Glutamatergic neuron (in vitro differentiated cells): ENCODE results near the gene EMP2. TPM values are rescaled to one million over a fixed set of nuclear protein-coding genes. Genes with fewer than 3 reads are reported as not detected.

ENCODE experiments used
- DNase-seq: peaks from one replicate; pipeline ENCODE4 v3.0.0; 2022
- H3K27ac Mint-ChIP-seq: one replicate; pipeline ENCODE4 v1.8.0; 2020; ENCODE audit warnings: mild to moderate bottlenecking, mixed read lengths, inconsistent platforms; ENCODE audit not compliant: unreplicated experiment
- H3K27me3 Mint-ChIP-seq: one replicate; pipeline ENCODE4 v1.8.0; 2020; ENCODE audit warnings: mild to moderate bottlenecking, moderate library complexity, mixed read lengths, inconsistent platforms; ENCODE audit not compliant: unreplicated experiment
- H3K36me3 Mint-ChIP-seq: one replicate; pipeline ENCODE4 v1.8.0; 2020; ENCODE audit warnings: mild to moderate bottlenecking, mixed read lengths, inconsistent platforms; ENCODE audit not compliant: unreplicated experiment
- H3K4me1 Mint-ChIP-seq: one replicate; pipeline ENCODE4 v1.8.0; 2020; ENCODE audit warnings: mild to moderate bottlenecking, low read depth, mixed read lengths, inconsistent platforms; ENCODE audit not compliant: unreplicated experiment
- H3K4me3 Mint-ChIP-seq: one replicate; pipeline ENCODE4 v1.8.0; 2020; ENCODE audit warnings: mild to moderate bottlenecking, mixed read lengths, inconsistent platforms; ENCODE audit not compliant: unreplicated experiment
- H3K9me3 Mint-ChIP-seq: one replicate; pipeline ENCODE4 v1.8.0; 2020; ENCODE audit warnings: mild to moderate bottlenecking, moderate library complexity, mixed read lengths, inconsistent platforms; ENCODE audit not compliant: unreplicated experiment
- CTCF ChIP-seq: fragments of 200-600 bp; sonication (generic); IDR thresholded peaks from one replicate; pipeline ENCODE4 v1.5.0; 2021; ENCODE audit not compliant: partially characterized antibody, unreplicated experiment
- long read RNA-seq: library from polyadenylated mRNA; unstranded; transcript quantifications from one replicate; pipeline ENCODE4 v2.0.0, GENCODE V29; 2020; ENCODE audit not compliant: unreplicated experiment
- total RNA-seq: library from RNA; stranded (reverse); fragmentation: NEBNext Ultra II Directional; extraction: Animal tissue kit (Norgen Biotek cat#: 25700); gene quantifications from one replicate; pipeline ENCODE4 v1.2.1, GENCODE V29; 2021; ENCODE audit not compliant: unreplicated experiment

EMP2 gene
- 27.8 TPM for total RNA-seq
- long read RNA-seq, full-length matches to known transcripts, result 18 of 20 reads
- long read RNA-seq, partial matches to known transcripts, result 0 of 20 reads
- long read RNA-seq, other reads (novel, unspliced or antisense), result 2 of 20 reads

- peaks cover 9% of the 10 kb centered on the region for H3K9me3 Mint-ChIP-seq
- TF ChIP-seq CTCF, result peak; percentile 38
- H3K27me3 Mint-ChIP-seq, result peaks cover 2% of the 10 kb centered on the region
- H3K4me1 Mint-ChIP-seq, result peaks cover 27% of the 10 kb centered on the region
- peak within 1 kb of the TSS; percentile 91 for H3K4me3 Mint-ChIP-seq
- H3K36me3 Mint-ChIP-seq, result no peaks in the 10 kb centered on the region
- peak within 1 kb of the TSS; percentile 75 for H3K27ac Mint-ChIP-seq
- DNase-seq, result peak; percentile 73
Observed at GRCh38 chr16:10579965-10580882, at the start of gene EMP2. EMP2 (minus strand) TSS chr16:10580598; CDS start chr16:10547617, 32,981 bp downstream.

GRCh38 chr16:10629592-10629963 is 49.2 kb upstream of the EMP2 start:
- H3K36me3 Mint-ChIP-seq, result peaks cover 11% of the 10 kb centered on the region
- no peak overlapping the region for H3K4me3 Mint-ChIP-seq
- TF ChIP-seq CTCF, result no peak
- peaks cover 3% of the 10 kb centered on the region for H3K9me3 Mint-ChIP-seq
- H3K27ac Mint-ChIP-seq, result no peak overlapping the region
- peaks cover 6% of the 10 kb centered on the region for H3K27me3 Mint-ChIP-seq
- no peaks in the 10 kb centered on the region for H3K4me1 Mint-ChIP-seq
- DNase-seq, result no peak

GRCh38 chr16:10625595-10626357 is 45.4 kb upstream of the EMP2 start:
- DNase-seq, result no peak
- H3K27me3 Mint-ChIP-seq, result peaks cover 4% of the 10 kb centered on the region
- H3K4me1 Mint-ChIP-seq, result no peaks in the 10 kb centered on the region
- H3K36me3 Mint-ChIP-seq, result no peaks in the 10 kb centered on the region
- no peak overlapping the region for H3K27ac Mint-ChIP-seq
- H3K9me3 Mint-ChIP-seq, result no peaks in the 10 kb centered on the region
- H3K4me3 Mint-ChIP-seq, result no peak overlapping the region
- no peak for TF ChIP-seq CTCF

- H3K4me3 Mint-ChIP-seq, result no peak overlapping the region
- peaks cover 8% of the 10 kb centered on the region for H3K27me3 Mint-ChIP-seq
- no peak for DNase-seq
- H3K4me1 Mint-ChIP-seq, result peaks cover 3% of the 10 kb centered on the region
- H3K27ac Mint-ChIP-seq, result no peak overlapping the region
- H3K36me3 Mint-ChIP-seq, result no peaks in the 10 kb centered on the region
- TF ChIP-seq CTCF, result no peak
- no peaks in the 10 kb centered on the region for H3K9me3 Mint-ChIP-seq
Observed at GRCh38 chr16:10624527-10624926, 44.1 kb upstream of the EMP2 start.
